K562 (cell line): Measurements from ENCODE around the gene NTF4. TPM values are rescaled to one million over a fixed set of nuclear protein-coding genes. Genes with fewer than 3 reads are reported as not detected.

Experiments
- ATAC-seq: fragments of 200-7000 bp; cut with Tn5 transposase; 3 replicates; pipeline ENCODE4 v1.9.1; 2020; ENCODE audit warnings: moderate library complexity
- BruUV-seq: library from RNA; stranded (reverse); fragments of 400-500 nt; replicated peaks from 2 replicates; lab custom pipeline; 2021; lab: Mats Ljungman, UMichigan
- CTCF ChIA-PET: fragments of 300-600 bp; formaldehyde crosslinking; extraction: SDS; loops from one replicate; lab custom pipeline; 2021; ENCODE audit warnings: low intra/inter-chr PET ratio; lab: Yijun Ruan, JAX
- POLR2A ChIA-PET: fragments of 300-600, 350-650 bp; sonication (Branson Sonifier 250); formaldehyde crosslinking; extraction: SDS; loops from one replicate; lab custom pipeline; 2021; ENCODE audit warnings: antibody characterized with exemption, inconsistent platforms; lab: Yijun Ruan, JAX
- DNase-seq, 4 experiments: peaks; one replicate each; pipeline versions ENCODE4 v3.0.0 to v3.0.0-alpha.2; 2011 to 2018; ENCODE audit warnings: low spot score in 3 of 4, mixed read lengths in 3 of 4; ENCODE audit errors: extremely low read depth in 1 of 4
- FAIRE-seq: peaks from 2 replicates; lab custom pipeline; 2011; peaks lifted over from hg19 to GRCh38; lab: Jason Lieb, UNC
- H2AFZ ChIP-seq: 2 replicates; pipeline ENCODE4 v1.6.0; 2011; ENCODE audit warnings: low read depth, low read length, control low read depth, inconsistent platforms
- H3K27ac ChIP-seq: fragments of 200-600 bp; 3 replicates; pipeline ENCODE4 v1.8.0; 2011; ENCODE audit warnings: low read depth, mild to moderate bottlenecking, control low read depth, inconsistent platforms, low read length, moderate library complexity, mixed read lengths; ENCODE audit errors: extremely low read depth
- H3K27me3 ChIP-seq, 2 experiments: fragments of 300-600 bp in 1 of 2; 2 replicates in 1 of 2; 3 replicates in 1 of 2; pipeline versions ENCODE4 v1.6.0 to v1.8.0; 2011; ENCODE audit warnings: inconsistent platforms in 2 of 2, low read length in 2 of 2, mild to moderate bottlenecking in 1 of 2, mixed read lengths in 1 of 2, moderate library complexity in 1 of 2; ENCODE audit not compliant: control insufficient read depth in 2 of 2, insufficient read depth in 2 of 2
- H3K36me3 ChIP-seq: fragments of 300-600 bp; 3 replicates; pipeline ENCODE4 v1.8.0; 2011; ENCODE audit warnings: mild to moderate bottlenecking, low read length, inconsistent platforms; ENCODE audit not compliant: control insufficient read depth, insufficient read depth
- H3K4me1 ChIP-seq, 2 experiments: fragments of 200-600 bp in 1 of 2; replicated peaks in 1 of 2; 2 replicates in 1 of 2; 3 replicates in 1 of 2; pipeline versions ENCODE4 v1.5.1 to v1.8.0; 2011; ENCODE audit warnings: inconsistent platforms in 2 of 2, low read length in 2 of 2, mild to moderate bottlenecking in 1 of 2, mixed read lengths in 1 of 2, moderate library complexity in 1 of 2; ENCODE audit not compliant: control insufficient read depth in 2 of 2, insufficient read depth in 2 of 2
- H3K4me2 ChIP-seq: 2 replicates; pipeline ENCODE4 v1.6.1; 2011; ENCODE audit warnings: low read length, control low read depth, inconsistent platforms, mixed read lengths; ENCODE audit not compliant: insufficient read depth
- H3K4me3 ChIP-seq: fragments of 200-600 bp; sonication (generic), shearing (Covaris generic); 2 replicates; pipeline ENCODE4 v1.5.1; 2016; ENCODE audit warnings: control low read depth, inconsistent platforms
- H3K79me2 ChIP-seq: fragments of 200-600 bp; 3 replicates; pipeline ENCODE4 v1.8.0; 2011; ENCODE audit warnings: low read length, inconsistent platforms; ENCODE audit not compliant: control insufficient read depth, insufficient read depth
- H3K9ac ChIP-seq, 2 experiments: 2 replicates each; pipeline versions ENCODE4 v1.6.0 to v1.6.1; 2011; ENCODE audit warnings: low read depth in 2 of 2, low read length in 2 of 2, control low read depth in 1 of 2, inconsistent platforms in 1 of 2, mild to moderate bottlenecking in 1 of 2, mixed read lengths in 1 of 2; ENCODE audit not compliant: insufficient read depth in 1 of 2
- H3K9me1 ChIP-seq: one replicate; pipeline ENCODE4 v1.6.0; 2011; ENCODE audit warnings: inconsistent platforms, mild to moderate bottlenecking, low read length, moderate library complexity; ENCODE audit not compliant: control insufficient read depth, insufficient read depth
- H3K9me3 ChIP-seq: replicated peaks from 2 replicates; pipeline ENCODE4 v1.5.1; 2011; ENCODE audit warnings: low read depth, low read length, inconsistent platforms; ENCODE audit not compliant: control insufficient read depth, insufficient read depth
- H4K20me1 ChIP-seq: replicated peaks from 2 replicates; pipeline ENCODE4 v1.6.1; 2011; ENCODE audit warnings: low read length, inconsistent platforms, mixed read lengths; ENCODE audit not compliant: control insufficient read depth, insufficient read depth
- ARID3B ChIP-seq: fragments of 250-450 bp; sonication (Bioruptor Pico); IDR thresholded peaks from 2 replicates; pipeline ENCODE4 v1.4.0; 2020; ENCODE audit warnings: borderline replicate concordance
- CHCHD3 ChIP-seq: fragments of 250-450 bp; sonication (Bioruptor Pico); IDR thresholded peaks from 2 replicates; pipeline ENCODE4 v2.1.2; 2022; ENCODE audit warnings: mild to moderate bottlenecking
- ELF2 ChIP-seq: fragments of 250-450 bp; sonication (Bioruptor Pico); IDR thresholded peaks from 2 replicates; pipeline ENCODE4 v1.5.0; 2021; ENCODE audit warnings: mild to moderate bottlenecking
- LCOR ChIP-seq: sonication (generic); formaldehyde crosslinking; IDR thresholded peaks from 2 replicates; pipeline ENCODE4 v1.8.0; 2022; ENCODE audit warnings: mild to moderate bottlenecking, missing genetic modification reagents
- POLR2A ChIP-seq: fragments of 450-650 bp; conservative IDR thresholded peaks from 2 replicates; pipeline ENCODE4 v1.6.1; 2016
- POLR2G ChIP-seq: fragments of 200-400 bp; formaldehyde crosslinking; IDR thresholded peaks from 2 replicates; pipeline ENCODE4 v1.6.1; 2017; ENCODE audit warnings: low read depth, mild to moderate bottlenecking, antibody characterized with exemption, low read length, moderate library complexity
- RBFOX2 ChIP-seq: fragments of 200-400 bp; formaldehyde crosslinking; IDR thresholded peaks from 2 replicates; pipeline ENCODE4 v1.6.1; 2017; ENCODE audit warnings: low read depth, mild to moderate bottlenecking, low read length, moderate library complexity
- ZBTB1 ChIP-seq: sonication (generic); formaldehyde crosslinking; IDR thresholded peaks from 2 replicates; pipeline ENCODE4 v1.8.1; 2023; ENCODE audit warnings: missing genetic modification reagents, low read depth, mild to moderate bottlenecking, borderline replicate concordance
- ZNF124 ChIP-seq: sonication (generic); formaldehyde crosslinking; IDR thresholded peaks from 2 replicates; pipeline ENCODE4 v1.8.1; 2022; ENCODE audit warnings: missing genetic modification reagents
- WGBS: fragments of 100-300 bp; shearing (Covaris generic); methylation state at CpG from one replicate; pipeline ENCODE4 v1.1.6; 2016; ENCODE audit warnings: low coverage, mixed read lengths; ENCODE audit not compliant: insufficient coverage; ENCODE audit errors: missing lambda C conversion rate; 5-methylcytosine and 5-hydroxymethylcytosine counted together
- in situ Hi-C: fragments of 300-500 bp; cut with MboI; formaldehyde crosslinking; loops from 4 replicates; pipeline ENCODE4 v1.15.0; 2018; ENCODE audit warnings: inconsistent platforms, mixed read lengths
- intact Hi-C: fragments of 100-400 bp; cut with micrococcal nuclease; formaldehyde crosslinking; loops from 2 replicates; pipeline ENCODE4 v1.14.2; 2022
- polyA plus RNA-seq, 8 experiments: library from polyadenylated mRNA; depleted of rRNA in 4 of 8; stranded (reverse) in 5 of 8; unstranded in 3 of 8; fragments of >200 nt; fragmentation: Nextera tagmentation in 2 of 8; fragmentation: Illumina TruSeq in 1 of 8; extraction: Ambion mirVana in 2 of 8; extraction: Trizol in 1 of 8; gene quantifications; 2 replicates each; pipeline versions ENCODE4 v1.2.1 to v1.2.3, GENCODE V29; 2011 to 2014; ENCODE audit warnings: inconsistent platforms in 1 of 8, missing spikeins in 1 of 8
- total RNA-seq, 7 experiments: library from RNA; depleted of rRNA in 6 of 7; stranded (reverse); fragments of >200 nt in 6 of 7; fragmentation: Illumina TruSeq in 2 of 7; extraction: Trizol in 2 of 7; gene quantifications; 2 replicates each; pipeline versions ENCODE4 v1.2.1 to v1.2.3, GENCODE V29; 2011 to 2021; ENCODE audit warnings: low replicate concordance in 1 of 7

The NTF4 gene
- total and polyA plus RNA-seq, 9 of the 15 experiments (the other 6 are each of a cell fraction or from before 2014, with no cell fraction given): not detected

- DNase-seq: no peak
- Histone ChIP-seq H3K9ac (no peak overlapping the region), H3K79me2 (no peaks in the 10 kb centered on the region), H3K9me1 (peaks cover 3% of the 10 kb centered on the region), H3K4me3 (no peak overlapping the region), H3K27ac (no peak overlapping the region), H3K36me3 (peaks cover 64% of the 10 kb centered on the region; the same call in 2 of the 3 replicates), H3K4me1 (peaks cover 15 to 51% of the 10 kb centered on the region in 2 experiments; a peak in 4 of 5 replicates), H2AFZ (no peak overlapping the region), H4K20me1 (peaks cover 9% of the 10 kb centered on the region; the same call in 1 of the 2 replicates), H3K9me3 (no peaks in the 10 kb centered on the region), H3K4me2 (no peak overlapping the region), H3K27me3 (no peaks in the 10 kb centered on the region)
- 96% methylated on average over 18 of the region's 18 CpGs for WGBS
- ChIA-PET POLR2A (interaction anchor here (0.8 kb wide), 1 partner anchor 10 kb away, joined by 5 read pairs; no protein-coding TSS in a partner anchor), CTCF (no interaction called here)
- no peak for ATAC-seq
- FAIRE-seq: no peak
- no TSS peak for BruUV-seq
- in situ Hi-C loops (no loop called here), intact Hi-C loops (no loop called here)
- no peak for TF ChIP-seq CHCHD3 (CRISPR knock-in tag)
- TF ChIP-seq POLR2G: peak; percentile 64
- TF ChIP-seq RBFOX2: peak; percentile 18; the same call in 1 of the 2 replicates
- no peak for TF ChIP-seq ARID3B (CRISPR knock-in tag)
- TF ChIP-seq ZNF124 (CRISPR knock-in tag): no peak
- TF ChIP-seq POLR2A: 0 out of 2 replicates have a peak, but pooled peaks have one; percentile 3
- TF ChIP-seq ZBTB1 (CRISPR knock-in tag): no peak
- no peak for TF ChIP-seq ELF2 (CRISPR knock-in tag)
- TF ChIP-seq LCOR (CRISPR knock-in tag): no peak
These were observed 49.8 kb downstream of the NTF4 start for GRCh38 chr19:49014870-49015255.
